OCI-LY7 (cell line): ENCODE measurements around the gene IL18RAP. TPM values are rescaled to one million over a fixed set of nuclear protein-coding genes. Genes with fewer than 3 reads are reported as not detected.

Experiments
- BruUV-seq: library from RNA; stranded (reverse); fragments of 400-500 nt; replicated peaks from 2 replicates; lab custom pipeline; 2021; lab: Mats Ljungman, UMichigan
- CTCF ChIA-PET: fragments of 300-600 bp; sonication (Branson Sonifier 250); formaldehyde crosslinking; loops from one replicate; lab custom pipeline; 2022; ENCODE audit warnings: antibody characterized with exemption; ENCODE audit not compliant: unreplicated experiment; lab: Charles Lee
- POLR2A ChIA-PET: fragments of 300-600 bp; sonication (Branson Sonifier 250); formaldehyde crosslinking; loops from one replicate; lab custom pipeline; 2022; ENCODE audit warnings: antibody characterized with exemption; lab: Charles Lee
- DNase-seq: peaks from one replicate; pipeline ENCODE4 v3.0.0-alpha.2; 2015; ENCODE audit warnings: low spot score
- H2AFZ ChIP-seq: fragments of 200-600 bp; sonication (generic), shearing (Covaris generic); 2 replicates; pipeline ENCODE4 v1.6.1; 2014; ENCODE audit warnings: mild to moderate bottlenecking, antibody characterized with exemption, low read length, moderate library complexity
- H3K27ac ChIP-seq: fragments of 200-600 bp; sonication (generic); 2 replicates; pipeline ENCODE4 v1.5.1; 2014; ENCODE audit warnings: mixed run types, low read depth, mild to moderate bottlenecking, moderate library complexity, low read length, inconsistent platforms; ENCODE audit not compliant: poor library complexity, severe bottlenecking
- H3K36me3 ChIP-seq: fragments of 200-600 bp; sonication (generic); 2 replicates; pipeline ENCODE4 v1.6.1; 2014; ENCODE audit warnings: mild to moderate bottlenecking, antibody characterized with exemption, low read length, moderate library complexity, mixed read lengths; ENCODE audit not compliant: insufficient read depth
- H3K4me1 ChIP-seq: fragments of 200-600 bp; sonication (generic); 2 replicates; pipeline ENCODE4 v1.5.1; 2014; ENCODE audit warnings: mild to moderate bottlenecking, low read length; ENCODE audit not compliant: insufficient read depth, poor library complexity, severe bottlenecking
- H3K4me2 ChIP-seq: fragments of 200-600 bp; sonication (generic); 2 replicates; pipeline ENCODE4 v1.6.1; 2014; ENCODE audit warnings: mild to moderate bottlenecking, low read length
- H3K4me3 ChIP-seq: fragments of 200-600 bp; sonication (generic); 2 replicates; pipeline ENCODE4 v1.5.1; 2014; ENCODE audit warnings: mild to moderate bottlenecking, low read depth, low read length; ENCODE audit not compliant: poor library complexity, severe bottlenecking
- H3K79me2 ChIP-seq: fragments of 200-600 bp; sonication (generic); 2 replicates; pipeline ENCODE4 v1.6.1; 2016; ENCODE audit warnings: low read depth, mild to moderate bottlenecking, low read length, moderate library complexity, mixed read lengths; ENCODE audit not compliant: insufficient read depth
- H3K9me2 ChIP-seq: fragments of 200-600 bp; sonication (generic); 2 replicates; pipeline ENCODE4 v1.6.1; 2016; ENCODE audit warnings: mild to moderate bottlenecking, low read length, mixed read lengths; ENCODE audit not compliant: insufficient read depth
- H3K9me3 ChIP-seq: fragments of 200-600 bp; sonication (generic); 2 replicates; pipeline ENCODE4 v1.6.1; 2014; ENCODE audit warnings: mild to moderate bottlenecking, mixed run types, low read length, mixed read lengths
- H4K20me1 ChIP-seq: fragments of 200-600 bp; sonication (generic); 2 replicates; pipeline ENCODE4 v1.6.1; 2014; ENCODE audit warnings: mild to moderate bottlenecking, antibody characterized with exemption, low read length, moderate library complexity, mixed read lengths; ENCODE audit not compliant: insufficient read depth
- EZH2phosphoT487 ChIP-seq: fragments of 200-600 bp; sonication (generic); IDR thresholded peaks from 2 replicates; pipeline ENCODE4 v1.6.1; 2018; ENCODE audit warnings: low read depth, borderline replicate concordance, mild to moderate bottlenecking, mixed run types, antibody characterized with exemption, low read length, moderate library complexity, mixed read lengths
- intact Hi-C: fragments of 100-400 bp; cut with micrococcal nuclease; formaldehyde crosslinking; loops from one replicate; pipeline ENCODE4 v1.10.0; 2022; ENCODE audit not compliant: unreplicated experiment
- total RNA-seq, 2 experiments: library from RNA; depleted of rRNA in 1 of 2; stranded (reverse); fragments of >200 nt in 1 of 2; shearing (Covaris generic) in 1 of 2; gene quantifications; 2 replicates each; pipeline ENCODE4 v1.2.3, GENCODE V29; 2014 to 2022
- TF ChIP-seq, protein P1 (sequence below): fragments of 200-600 bp; sonication (generic); conservative IDR thresholded peaks from 2 replicates; pipeline ENCODE4 v1.5.1; 2014; ENCODE audit warnings: mild to moderate bottlenecking, antibody characterized with exemption, low read length, moderate library complexity, mixed read lengths

IL18RAP gene
- total RNA-seq, 2 experiments from 2014 or later: not detected

DNA sequence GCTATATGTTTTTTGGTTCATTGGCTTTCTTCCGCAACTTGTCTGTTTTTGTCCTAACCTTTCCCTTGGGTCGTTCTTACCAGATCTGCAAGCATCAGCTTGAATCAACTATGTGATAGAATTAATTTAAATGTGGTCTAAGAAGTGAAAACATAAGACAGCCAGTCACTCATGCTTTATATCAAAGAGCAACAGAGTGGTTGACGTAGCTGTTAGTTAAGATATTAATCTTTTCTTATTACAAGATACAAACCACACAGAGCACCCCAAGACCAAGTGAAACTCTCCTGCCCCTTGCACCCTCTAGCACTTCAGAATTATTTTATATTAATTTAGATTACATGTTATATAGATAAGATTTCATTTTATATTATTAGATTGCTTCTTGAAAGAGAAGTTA, 15.2 kb downstream of the IL18RAP start:
- POLR2A ChIA-PET: no interaction called here
- no peaks in the 10 kb centered on the region for H3K4me1 ChIP-seq
- no TSS peak for BruUV-seq
- H3K4me2 ChIP-seq: no peak overlapping the region
- intact Hi-C loops: no loop called here
- H3K9me3 ChIP-seq: no peaks in the 10 kb centered on the region
- H3K4me3 ChIP-seq: no peak overlapping the region
- no peak for DNase-seq
- no peaks in the 10 kb centered on the region for H3K79me2 ChIP-seq
- CTCF ChIA-PET: no interaction called here
- no peak overlapping the region for H3K27ac ChIP-seq
- no peak overlapping the region for H2AFZ ChIP-seq
- H3K36me3 ChIP-seq: no peaks in the 10 kb centered on the region
- no peak for TF ChIP-seq EZH2phosphoT487
- TF ChIP-seq, protein P1, sequence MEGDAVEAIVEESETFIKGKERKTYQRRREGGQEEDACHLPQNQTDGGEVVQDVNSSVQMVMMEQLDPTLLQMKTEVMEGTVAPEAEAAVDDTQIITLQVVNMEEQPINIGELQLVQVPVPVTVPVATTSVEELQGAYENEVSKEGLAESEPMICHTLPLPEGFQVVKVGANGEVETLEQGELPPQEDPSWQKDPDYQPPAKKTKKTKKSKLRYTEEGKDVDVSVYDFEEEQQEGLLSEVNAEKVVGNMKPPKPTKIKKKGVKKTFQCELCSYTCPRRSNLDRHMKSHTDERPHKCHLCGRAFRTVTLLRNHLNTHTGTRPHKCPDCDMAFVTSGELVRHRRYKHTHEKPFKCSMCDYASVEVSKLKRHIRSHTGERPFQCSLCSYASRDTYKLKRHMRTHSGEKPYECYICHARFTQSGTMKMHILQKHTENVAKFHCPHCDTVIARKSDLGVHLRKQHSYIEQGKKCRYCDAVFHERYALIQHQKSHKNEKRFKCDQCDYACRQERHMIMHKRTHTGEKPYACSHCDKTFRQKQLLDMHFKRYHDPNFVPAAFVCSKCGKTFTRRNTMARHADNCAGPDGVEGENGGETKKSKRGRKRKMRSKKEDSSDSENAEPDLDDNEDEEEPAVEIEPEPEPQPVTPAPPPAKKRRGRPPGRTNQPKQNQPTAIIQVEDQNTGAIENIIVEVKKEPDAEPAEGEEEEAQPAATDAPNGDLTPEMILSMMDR: no peak
- no peaks in the 10 kb centered on the region for H4K20me1 ChIP-seq
- H3K9me2 ChIP-seq: no peaks in the 10 kb centered on the region

DNA sequence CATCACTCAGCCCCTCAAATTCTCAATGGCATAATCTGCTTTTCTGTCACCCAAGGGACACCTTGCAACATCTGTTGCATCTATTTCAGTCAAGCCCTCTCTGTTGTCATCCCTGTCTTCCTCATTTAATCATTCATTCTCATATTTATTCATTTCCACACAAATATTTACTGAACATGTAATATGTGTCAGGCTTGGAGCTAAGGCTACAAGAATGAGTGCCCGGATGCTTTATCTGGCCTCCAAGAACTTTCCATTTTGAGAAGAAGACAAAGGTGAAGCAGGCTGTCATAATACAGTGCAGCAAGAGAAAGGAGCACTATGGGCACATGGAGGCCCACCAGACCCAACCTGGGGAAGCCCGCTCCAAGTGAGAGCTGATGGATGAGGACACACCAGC, 15.6 kb downstream of the IL18RAP start:
- CTCF ChIA-PET: no interaction called here
- POLR2A ChIA-PET: interaction anchor here (0.6 kb wide), 1 partner anchor 9 kb away, joined by 3 read pairs; no protein-coding TSS in a partner anchor
- intact Hi-C loops: no loop called here

DNA sequence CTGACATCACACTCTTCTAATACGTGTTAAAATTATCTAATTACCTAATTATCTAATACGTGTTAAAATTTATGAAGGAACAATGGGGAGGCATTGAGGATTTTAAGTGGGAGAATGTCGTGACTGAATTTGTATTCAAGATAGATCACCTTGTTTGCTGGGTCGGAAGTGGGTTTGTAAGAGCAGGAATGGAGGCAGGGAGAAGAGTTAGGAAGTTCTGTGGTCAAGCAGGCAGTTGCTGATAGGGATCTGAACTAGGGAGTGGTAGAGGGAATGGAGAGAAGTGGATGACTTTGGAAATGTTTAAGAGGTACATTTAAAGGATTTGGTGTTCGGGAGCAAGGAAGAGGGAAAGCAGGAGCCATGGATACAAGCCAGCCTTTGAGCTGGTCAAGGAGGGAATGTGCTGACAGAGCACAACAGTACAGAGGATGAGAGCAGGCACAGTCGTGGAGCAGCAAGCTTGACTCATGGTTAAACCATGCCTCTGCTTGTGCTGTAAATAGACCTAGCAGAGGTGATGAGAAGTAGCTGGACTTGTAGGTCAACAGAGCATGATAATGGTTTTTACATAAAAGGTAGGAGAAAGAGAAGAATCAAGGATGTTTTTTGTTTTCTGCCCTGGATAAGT, 16.2 kb downstream of the IL18RAP start:
- POLR2A ChIA-PET: interaction anchor here (0.6 kb wide), 1 partner anchor 8 kb away, joined by 3 read pairs; no protein-coding TSS in a partner anchor
- no TSS peak for BruUV-seq
- Histone ChIP-seq H4K20me1 (no peaks in the 10 kb centered on the region), H3K27ac (no peak overlapping the region), H3K36me3 (no peaks in the 10 kb centered on the region), H3K79me2 (no peaks in the 10 kb centered on the region), H3K4me3 (no peak overlapping the region), H3K4me2 (no peak overlapping the region), H3K9me3 (no peaks in the 10 kb centered on the region), H3K9me2 (no peaks in the 10 kb centered on the region), H3K4me1 (no peaks in the 10 kb centered on the region), H2AFZ (no peak overlapping the region)
- intact Hi-C loops: no loop called here
- CTCF ChIA-PET: no interaction called here
- DNase-seq: no peak
- TF ChIP-seq, protein P1: no peak
- TF ChIP-seq EZH2phosphoT487: no peak

More for the DNA sequence above, 15.6 kb downstream of the IL18RAP start:
- no peak overlapping the region for H2AFZ ChIP-seq
- H3K4me2 ChIP-seq: no peak overlapping the region
- H3K4me3 ChIP-seq: no peak overlapping the region
- TF ChIP-seq, protein P1: no peak
- TF ChIP-seq EZH2phosphoT487: no peak
- H3K9me2 ChIP-seq: no peaks in the 10 kb centered on the region
- BruUV-seq: no TSS peak
- H3K36me3 ChIP-seq: no peaks in the 10 kb centered on the region
- no peak overlapping the region for H3K27ac ChIP-seq
- no peak for DNase-seq
- H3K4me1 ChIP-seq: no peaks in the 10 kb centered on the region
- H3K79me2 ChIP-seq: no peaks in the 10 kb centered on the region
- H4K20me1 ChIP-seq: no peaks in the 10 kb centered on the region
- no peaks in the 10 kb centered on the region for H3K9me3 ChIP-seq
